22Rv1 (cell line): ENCODE results near the gene NFXL1.

Experiments
- H3K27ac ChIP-seq: fragments of 450-650 bp; 2 replicates; pipeline ENCODE4 v1.5.1; 2017
- ZFX ChIP-seq: fragments of 450-650 bp; IDR thresholded peaks from 2 replicates; pipeline ENCODE4 v1.6.1; 2017; ENCODE audit warnings: antibody characterized with exemption, borderline replicate concordance
- TF ChIP-seq, protein P1 (sequence below): fragments of 450-650 bp; IDR thresholded peaks from 2 replicates; pipeline ENCODE4 v1.5.1; 2017; ENCODE audit warnings: mild to moderate bottlenecking

NFXL1 gene

DNA sequence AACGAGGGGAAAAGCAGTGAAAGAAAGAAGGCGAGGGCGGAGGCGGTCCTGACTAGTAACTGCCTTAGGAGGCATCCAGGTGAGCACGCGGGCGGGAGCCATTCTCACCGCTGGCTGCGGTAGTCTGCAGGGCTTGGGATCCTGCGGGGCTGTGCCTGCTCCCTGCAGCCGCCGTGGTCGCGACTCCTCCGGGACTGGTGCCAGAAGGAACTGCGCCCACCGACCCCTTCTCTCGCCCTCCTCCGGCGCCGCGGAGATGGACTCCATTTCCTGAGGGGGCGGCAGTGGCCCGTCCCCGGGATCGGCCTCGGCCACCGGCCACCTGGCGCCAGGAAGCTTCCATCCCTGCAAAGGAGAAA is 543 bp downstream of the NFXL1 start:
- TF ChIP-seq, protein P1, sequence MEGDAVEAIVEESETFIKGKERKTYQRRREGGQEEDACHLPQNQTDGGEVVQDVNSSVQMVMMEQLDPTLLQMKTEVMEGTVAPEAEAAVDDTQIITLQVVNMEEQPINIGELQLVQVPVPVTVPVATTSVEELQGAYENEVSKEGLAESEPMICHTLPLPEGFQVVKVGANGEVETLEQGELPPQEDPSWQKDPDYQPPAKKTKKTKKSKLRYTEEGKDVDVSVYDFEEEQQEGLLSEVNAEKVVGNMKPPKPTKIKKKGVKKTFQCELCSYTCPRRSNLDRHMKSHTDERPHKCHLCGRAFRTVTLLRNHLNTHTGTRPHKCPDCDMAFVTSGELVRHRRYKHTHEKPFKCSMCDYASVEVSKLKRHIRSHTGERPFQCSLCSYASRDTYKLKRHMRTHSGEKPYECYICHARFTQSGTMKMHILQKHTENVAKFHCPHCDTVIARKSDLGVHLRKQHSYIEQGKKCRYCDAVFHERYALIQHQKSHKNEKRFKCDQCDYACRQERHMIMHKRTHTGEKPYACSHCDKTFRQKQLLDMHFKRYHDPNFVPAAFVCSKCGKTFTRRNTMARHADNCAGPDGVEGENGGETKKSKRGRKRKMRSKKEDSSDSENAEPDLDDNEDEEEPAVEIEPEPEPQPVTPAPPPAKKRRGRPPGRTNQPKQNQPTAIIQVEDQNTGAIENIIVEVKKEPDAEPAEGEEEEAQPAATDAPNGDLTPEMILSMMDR = no peak; the same call in 1 of the 2 replicates
- no peak for TF ChIP-seq ZFX
- H3K27ac ChIP-seq = peak overlapping the region; percentile 88

DNA sequence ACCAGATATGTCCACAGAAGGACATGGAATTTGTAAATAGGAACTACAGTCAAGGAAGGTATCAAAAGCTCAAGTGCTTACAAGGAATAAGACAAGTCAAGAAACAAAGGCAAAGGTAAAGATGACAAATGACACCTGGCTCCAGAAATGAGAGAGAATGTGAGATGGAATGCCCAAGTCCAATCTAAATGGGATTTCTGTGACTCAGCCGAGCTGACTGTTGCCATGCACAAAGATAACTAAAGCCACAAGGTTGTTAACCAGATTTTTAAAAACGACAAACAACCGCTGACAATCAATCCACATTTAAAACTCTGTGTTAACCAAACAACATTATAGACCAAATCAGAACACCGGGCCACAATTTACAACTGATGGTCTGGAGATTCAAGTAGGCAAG is 1.1 kb downstream of the NFXL1 start:
- TF ChIP-seq, protein P1 = no peak
- TF ChIP-seq ZFX = no peak
- H3K27ac ChIP-seq = peak overlapping the region; percentile 88

DNA sequence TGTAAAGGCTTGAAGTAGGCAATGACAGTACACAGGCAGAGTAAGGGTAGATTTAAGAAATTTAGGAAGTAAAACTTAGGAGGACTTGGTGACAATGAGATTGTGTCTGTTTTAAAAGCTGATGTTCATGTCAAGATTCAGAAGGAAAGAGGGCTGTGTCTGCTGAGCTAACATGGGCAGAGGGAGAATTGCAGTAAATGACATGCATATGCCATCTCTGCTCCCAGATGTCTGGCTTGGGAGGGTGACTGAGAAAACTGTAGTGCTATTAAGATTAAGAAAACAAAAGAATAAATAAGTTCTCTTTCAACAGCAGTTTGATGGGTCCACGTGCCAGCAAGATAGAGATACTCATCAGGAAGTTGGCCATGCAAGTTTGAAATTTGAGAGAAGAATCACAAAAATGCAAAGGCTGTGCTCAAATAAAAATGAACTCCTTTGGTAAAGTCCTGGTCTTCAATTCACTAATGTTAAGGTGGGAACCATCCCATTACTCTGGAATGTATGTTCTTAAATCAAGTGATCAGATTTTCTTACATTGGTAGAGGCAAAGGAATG is 7.2 kb downstream of the NFXL1 start:
- no peak overlapping the region for H3K27ac ChIP-seq
- no peak for TF ChIP-seq ZFX
- TF ChIP-seq, protein P1 = no peak

DNA sequence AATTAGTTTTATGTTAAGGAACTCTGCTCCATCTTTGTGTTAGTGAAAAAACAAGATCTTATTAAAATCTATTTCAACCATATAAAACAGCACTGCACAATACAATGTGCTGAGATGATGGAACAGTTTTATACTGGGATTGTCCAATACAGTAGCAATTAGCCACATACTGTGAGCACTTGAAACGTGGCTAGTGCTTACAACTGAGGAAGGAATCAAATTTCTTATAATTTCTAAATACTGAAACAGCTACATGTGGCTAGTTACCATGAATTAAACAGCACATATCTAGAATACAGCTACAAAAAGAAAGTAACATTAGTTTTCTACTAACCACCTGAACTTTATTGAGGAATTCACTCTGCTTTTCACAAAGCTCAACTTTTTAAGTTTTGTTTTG is 14.7 kb downstream of the NFXL1 start:
- H3K27ac ChIP-seq = no peak overlapping the region
- TF ChIP-seq, protein P1 = no peak
- no peak for TF ChIP-seq ZFX

DNA sequence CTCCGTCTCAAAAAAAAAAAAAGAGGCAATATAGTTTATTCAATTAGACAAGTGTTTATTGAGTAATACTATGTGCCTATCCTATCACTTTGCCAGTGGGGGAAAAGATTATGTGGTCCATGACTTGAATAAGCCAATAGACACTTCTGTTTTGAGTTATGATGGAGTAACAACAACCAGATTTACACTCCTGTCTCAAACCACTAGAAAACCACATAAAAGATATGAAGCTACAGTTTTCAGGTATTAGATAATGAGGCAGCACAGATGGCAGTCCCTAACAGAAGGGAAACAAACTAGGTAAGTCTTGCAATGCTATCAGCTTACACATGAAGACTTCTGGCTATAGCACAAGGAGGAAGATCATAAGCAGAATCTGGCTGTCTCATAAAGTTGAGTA is 22.5 kb downstream of the NFXL1 start:
- TF ChIP-seq, protein P1 = no peak
- no peak for TF ChIP-seq ZFX
- no peak overlapping the region for H3K27ac ChIP-seq

DNA sequence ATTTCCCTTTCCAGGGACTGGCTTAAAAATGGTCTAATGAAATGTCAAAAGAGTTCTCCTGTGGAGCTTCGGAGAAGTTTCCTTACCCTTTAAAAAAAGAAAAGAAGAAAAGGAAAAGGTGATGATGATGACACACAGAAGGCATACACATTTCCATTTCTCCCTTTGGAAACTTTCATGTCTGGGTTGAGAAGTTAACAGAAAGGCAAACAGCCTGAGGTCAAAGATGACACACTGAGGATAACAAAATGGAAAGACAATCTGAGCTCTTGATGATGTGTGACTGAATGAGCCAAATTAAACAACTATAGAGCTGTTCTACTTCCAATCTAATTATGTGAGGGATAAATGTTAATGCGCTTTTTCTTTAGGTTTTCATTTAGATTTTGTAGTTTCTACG is 32.2 kb downstream of the NFXL1 start:
- TF ChIP-seq ZFX = no peak
- TF ChIP-seq, protein P1 = no peak

DNA sequence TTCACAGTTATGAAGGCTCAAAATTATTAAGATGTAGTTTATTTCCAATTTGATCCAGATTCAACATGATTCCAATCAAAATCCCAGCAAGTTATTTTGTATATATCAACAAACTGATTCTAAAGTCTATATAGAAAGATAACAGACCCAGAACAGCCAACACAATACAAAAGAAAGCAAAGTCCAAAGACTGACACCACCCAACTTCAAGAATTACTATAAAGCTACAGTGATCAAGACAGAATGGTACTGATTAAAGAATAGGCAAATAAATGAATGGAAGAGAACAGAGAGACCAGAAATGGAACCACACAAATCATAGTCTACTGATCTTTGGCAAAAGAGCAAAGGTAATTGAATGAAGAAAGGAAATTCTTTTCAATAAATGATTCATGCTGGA is 34.9 kb downstream of the NFXL1 start:
- TF ChIP-seq, protein P1 = no peak
- TF ChIP-seq ZFX = no peak
- no peak overlapping the region for H3K27ac ChIP-seq

More for the DNA sequence above, 32.2 kb downstream of the NFXL1 start:
- no peak overlapping the region for H3K27ac ChIP-seq
